Glomerular visceral epithelial cell (primary cell): ENCODE data around the gene ACAA1.
"Not testable (repeated sequence)": the region's sequence is repeated elsewhere in the genome, so short reads cannot be mapped to it uniquely, and the experiment has no call there.

ENCODE experiments used
- DNase-seq: peaks from one replicate; pipeline ENCODE4 v3.0.0-alpha.2; 2016; ENCODE audit errors: extremely low spot score

ACAA1 gene

DNA sequence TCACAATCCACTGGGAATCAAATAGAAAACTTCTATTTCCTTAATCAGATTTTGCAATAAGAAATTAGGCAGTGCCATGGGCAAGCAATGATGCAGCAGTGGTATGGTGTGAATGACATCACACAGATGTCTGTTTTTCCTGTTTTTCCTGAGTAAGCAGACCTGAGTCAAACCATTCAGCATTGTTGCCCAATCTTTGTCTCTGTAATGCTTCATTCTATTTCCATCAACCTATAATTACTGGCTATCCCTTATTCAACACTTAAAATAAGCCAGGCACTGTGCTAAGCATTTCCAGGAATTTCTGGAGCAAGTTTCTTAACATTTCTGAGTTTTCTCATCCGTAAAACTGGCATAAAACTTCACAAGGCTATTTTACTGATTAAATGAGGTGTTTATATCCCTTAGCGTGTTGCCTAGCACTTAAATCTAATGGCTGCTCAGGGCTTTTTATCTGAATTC, 17.1 kb upstream of the ACAA1 start:
- DNase-seq: no peak

DNA sequence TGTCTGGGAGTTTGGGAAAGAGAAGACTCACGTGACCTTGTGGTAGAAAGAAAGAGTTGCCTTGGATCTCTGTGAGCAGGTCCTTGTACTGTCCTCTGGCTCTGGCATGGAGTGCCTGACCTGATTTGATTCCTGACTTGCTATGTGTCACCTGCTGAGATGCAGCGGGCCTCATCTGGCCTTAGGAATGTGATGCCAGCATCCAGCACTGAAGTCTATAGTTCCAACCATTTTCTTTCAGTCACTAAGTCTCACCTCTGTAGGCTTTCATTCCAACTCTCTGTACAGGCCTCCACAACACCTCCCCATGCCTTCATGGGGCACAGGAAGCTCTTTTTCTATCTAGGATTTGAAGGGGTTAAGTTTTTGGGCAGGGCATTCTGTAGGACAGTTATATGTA, 16.3 kb upstream of the ACAA1 start:
- no peak for DNase-seq

DNA sequence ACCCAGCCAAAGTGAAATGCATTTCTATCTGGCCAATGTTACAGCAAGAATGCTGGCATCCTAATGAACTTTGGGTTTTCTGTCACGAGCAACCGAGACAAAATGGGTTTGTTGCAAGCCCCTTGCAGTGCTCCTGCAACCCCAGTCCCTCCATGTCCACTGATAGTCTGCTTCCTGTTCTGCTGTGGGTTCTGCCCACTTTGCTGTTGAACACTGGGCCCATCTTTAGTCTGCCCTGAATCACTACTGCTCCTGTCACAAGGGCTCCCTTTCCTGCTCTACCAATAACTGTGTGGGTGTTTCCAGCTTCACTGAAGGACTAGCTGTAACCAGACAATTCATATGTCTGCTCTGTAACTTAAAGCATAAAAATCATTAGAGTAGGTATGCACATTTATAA, 15.7 kb upstream of the ACAA1 start:
- DNase-seq: no peak

DNA sequence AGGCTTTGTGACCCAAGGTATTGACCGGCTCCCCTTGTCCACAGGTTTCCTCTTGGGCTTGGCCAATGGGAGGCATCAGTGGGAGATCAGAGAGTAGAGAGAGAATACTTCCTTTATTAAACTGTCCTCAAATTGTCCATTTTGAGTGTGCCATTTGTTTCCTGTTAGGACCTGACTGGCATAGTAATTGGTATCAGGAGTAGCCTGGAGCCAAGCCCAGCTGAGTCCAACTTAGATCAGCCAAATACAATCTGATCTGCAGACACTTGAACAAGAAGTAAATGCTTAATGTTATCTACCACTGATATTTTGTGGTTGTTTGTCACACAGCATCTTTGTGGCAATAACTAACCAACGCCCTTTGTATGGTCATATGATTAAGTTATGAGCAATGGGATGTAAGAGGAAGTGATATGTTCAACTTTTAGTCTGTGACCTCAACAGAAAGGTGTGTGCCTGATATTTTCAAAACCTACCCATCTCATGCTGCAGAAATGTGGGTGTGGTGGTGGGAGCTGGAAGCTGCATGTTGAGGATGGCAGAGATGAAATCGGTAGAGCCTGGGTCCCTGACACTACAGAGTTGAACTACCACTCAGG, 14.8 kb upstream of the ACAA1 start:
- DNase-seq: no peak

DNA sequence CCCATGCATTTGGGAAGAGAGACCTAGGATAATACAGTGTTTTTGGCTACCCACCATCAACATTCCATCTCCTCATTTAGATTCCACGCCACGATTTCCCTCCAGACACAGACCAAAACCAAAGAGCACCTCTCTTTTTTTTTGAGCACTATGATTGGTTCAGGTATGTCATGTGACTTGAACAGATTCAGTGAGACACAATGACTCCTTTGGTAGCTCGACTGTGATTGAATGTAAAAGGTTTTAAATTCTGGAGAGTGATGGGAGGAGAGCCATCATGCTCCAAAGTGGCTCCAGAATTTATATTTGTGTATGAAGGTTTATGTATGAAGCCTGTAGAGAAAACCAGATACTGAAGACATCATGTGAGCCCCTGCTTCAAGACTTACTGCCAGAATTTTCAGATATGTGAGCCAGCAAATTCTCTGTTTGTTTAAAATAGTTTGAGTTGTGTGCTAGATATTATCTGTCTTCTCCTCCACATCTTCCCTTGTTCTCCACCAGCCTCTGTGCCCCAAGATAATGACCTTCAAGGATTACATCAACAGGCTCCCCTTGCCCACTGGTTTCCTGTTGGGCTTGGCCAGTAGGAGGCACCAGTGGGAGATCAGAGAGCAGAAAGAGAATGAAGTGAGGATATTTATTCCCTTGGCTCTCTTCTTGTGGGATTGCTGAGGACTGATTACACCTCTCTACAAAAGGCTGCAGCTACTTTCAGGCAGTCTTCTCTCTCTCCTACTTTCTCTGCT, 14.0 kb upstream of the ACAA1 start:
- no peak for DNase-seq

DNA sequence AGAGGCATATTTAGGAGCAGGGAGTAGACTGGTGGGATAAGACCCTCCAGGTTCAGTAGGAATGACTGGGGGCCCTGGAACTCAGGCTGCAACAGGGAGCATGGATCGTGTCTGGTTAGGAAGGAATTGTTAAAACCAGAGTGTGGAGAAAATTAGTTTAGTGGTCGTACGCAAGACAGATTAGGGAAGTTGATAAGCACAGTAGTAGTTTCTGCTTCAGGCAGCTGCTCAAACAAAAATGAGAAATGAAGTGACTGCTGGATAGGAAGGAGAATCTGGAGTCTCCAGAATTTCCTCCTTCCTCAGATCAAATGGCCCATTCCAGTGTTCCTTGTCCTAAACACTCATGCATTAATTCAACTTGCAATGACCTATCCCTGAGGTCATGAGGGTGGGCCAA, 12.8 kb upstream of the ACAA1 start:
- DNase-seq: no peak

DNA sequence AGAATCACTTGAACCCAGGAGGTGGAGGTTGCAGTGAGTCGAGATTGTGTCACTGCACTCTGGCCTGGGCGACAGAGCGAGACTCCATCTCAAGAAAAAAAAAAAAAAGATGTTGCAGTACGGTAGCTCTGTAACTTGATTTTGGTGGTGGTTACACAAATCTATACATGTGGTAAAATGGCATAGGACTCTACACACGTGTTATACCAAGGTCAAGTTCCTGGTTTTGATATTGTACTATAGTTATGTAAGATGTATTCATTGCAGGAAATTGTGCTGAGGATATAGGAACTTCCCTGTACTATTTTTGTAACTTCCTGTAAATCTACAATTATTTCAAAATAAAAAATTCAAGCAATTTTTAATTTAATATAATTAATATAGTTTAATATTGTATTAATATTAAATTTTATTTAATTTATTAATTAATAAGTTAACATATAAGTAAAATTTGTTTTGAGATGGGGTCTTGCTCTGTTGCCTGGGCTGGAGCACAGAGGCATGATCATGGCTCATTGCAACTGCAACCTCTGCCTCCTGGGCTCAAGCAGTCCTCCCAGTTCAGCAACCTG, 11.5 kb upstream of the ACAA1 start:
- DNase-seq: no peak

DNA sequence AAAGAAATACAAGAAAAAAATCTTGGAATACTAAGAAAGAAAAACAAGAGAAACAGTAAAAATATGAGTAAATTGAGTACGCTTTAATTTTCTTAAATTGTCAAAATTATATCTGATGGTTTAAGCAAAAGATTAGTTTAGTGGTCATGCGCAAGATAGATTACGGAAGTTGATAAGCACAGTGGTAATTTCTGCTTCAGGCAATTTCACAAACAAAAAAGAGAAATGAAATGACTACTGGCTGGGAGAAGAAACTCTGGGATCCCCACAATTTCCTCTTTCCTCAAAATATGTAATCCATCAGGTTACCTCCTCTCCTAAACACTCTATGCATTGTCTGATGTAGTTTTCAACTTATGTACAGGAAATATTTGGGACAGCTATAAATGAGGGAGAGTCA, 10.5 kb upstream of the ACAA1 start:
- DNase-seq: no peak

DNA sequence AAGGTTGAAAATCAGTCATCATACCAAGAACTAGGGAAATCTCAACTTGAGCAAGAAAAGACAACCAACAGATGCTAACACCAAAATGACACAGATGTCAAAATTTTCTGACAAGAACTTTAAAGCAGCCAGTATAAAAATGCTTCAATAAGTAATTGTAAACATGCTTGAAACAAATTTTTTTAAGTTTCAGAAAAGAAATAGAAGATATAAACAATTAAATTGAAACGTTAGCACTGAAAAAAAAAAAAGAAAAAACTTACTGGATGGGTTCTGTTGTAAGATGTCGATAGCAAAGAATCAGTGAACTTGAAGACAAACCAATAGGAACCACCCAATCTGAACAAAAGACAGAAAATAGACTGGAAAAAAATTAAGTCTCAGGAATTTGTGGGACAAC, 9.6 kb upstream of the ACAA1 start:
- DNase-seq: no peak

DNA sequence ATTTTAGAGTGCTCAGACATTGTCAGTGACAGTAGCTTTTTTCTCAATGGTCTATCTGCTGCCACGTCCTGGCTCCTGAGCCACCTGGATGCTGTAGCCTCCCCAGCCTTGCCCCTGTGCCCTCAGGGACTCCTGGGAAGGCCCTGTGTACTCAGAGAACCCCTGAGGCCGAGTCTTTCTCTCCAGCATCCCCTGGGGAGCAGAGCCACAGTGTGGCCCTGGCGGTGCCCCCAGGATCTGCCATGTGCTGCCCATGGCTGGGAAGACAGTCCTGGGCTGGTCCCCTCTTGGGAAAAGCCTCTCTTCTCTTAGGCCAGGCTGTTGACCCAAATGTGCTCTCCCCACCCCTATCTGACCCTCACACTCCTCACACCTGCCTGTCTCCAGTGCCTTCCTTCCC, 6.6 kb upstream of the ACAA1 start:
- DNase-seq: no peak

DNA sequence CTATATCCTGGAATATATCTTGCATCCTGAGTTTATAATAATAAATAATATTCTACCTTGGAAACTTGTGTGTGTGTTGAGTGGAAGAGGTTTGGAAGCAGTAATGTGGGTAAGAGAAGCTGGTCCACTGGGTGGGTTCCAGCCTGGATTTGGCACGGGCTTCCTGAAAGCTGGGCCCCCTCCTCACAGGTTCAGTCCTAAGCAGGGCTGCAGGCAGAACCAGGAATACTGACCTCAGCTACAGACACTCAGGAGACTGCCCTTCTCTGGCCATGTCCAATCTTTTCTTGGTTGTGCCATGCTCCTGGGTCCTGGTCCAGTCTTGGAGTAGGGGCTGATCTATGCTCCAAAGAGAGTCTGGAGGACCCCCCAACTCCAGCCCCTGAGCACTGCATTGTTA, 6.0 kb upstream of the ACAA1 start:
- no peak for DNase-seq

DNA sequence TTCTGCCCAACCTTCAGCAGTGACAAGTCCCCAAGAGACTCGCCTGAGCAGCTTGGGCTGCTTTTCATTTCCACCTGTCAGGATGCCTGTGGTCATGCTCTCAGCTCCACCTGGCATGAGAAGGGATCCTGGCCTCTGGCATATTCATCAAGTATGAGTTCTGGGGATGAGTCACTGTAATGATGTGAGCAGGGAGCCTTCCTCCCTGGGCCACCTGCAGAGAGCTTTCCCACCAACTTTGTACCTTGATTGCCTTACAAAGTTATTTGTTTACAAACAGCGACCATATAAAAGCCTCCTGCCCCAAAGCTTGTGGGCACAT, 5.0 kb upstream of the ACAA1 start:
- DNase-seq: peak; percentile 53

DNA sequence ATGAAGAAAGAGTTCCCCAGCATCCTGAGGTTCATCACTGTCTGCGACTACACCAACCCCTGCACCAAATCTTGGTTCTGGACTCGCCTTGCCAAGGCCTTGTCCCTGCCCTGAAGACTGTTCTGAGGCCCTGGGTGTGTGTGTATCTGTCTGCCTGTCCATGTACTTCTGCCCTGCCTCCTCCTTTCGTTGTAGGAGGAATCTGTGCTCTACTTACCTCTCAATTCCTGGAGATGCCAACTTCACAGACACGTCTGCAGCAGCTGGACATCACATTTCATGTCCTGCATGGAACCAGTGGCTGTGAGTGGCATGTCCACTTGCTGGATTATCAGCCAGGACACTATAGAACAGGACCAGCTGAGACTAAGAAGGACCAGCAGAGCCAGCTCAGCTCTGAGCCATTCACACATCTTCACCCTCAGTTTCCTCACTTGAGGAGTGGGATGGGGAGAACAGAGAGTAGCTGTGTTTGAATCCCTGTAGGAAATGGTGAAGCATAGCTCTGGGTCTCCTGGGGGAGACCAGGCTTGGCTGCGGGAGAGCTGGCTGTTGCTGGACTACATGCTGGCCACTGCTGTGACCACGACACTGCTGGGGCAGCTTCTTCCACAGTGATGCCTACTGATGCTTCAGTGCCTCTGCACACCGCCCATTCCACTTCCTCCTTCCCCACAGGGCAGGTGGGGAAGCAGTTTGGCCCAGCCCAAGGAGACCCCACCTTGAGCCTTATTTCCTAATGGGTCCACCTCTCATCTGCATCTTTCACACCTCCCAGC, 4.4 kb upstream of the ACAA1 start:
- DNase-seq: no peak

DNA sequence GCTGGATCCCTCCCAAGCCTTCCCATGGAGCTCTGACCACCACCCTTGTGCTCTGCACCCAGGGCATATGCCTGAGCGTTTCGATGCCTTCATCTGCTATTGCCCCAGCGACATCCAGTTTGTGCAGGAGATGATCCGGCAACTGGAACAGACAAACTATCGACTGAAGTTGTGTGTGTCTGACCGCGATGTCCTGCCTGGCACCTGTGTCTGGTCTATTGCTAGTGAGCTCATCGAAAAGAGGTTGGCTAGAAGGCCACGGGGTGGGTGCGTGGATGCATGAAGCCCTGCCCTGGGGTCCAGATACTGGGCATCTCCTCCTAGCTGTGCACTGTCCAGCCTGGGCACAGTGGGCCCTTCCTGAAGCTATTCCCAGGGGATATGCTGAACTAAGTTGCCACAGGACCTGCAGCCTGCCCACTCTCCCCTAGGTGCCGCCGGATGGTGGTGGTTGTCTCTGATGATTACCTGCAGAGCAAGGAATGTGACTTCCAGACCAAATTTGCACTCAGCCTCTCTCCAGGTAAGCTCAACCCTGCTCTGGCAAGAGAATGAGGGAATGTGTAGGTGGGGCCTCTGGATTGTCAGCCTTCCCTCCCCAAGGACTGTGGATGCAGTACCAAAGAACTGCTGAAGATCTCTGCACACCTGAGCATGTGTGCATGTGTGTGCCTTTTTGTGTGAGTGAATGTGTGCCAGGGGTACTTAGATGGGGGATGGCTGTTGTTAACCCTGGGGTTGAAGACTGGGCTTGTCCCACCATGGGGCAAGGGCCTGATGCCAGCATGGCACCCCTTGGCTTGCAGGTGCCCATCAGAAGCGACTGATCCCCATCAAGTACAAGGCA, 3.6 kb upstream of the ACAA1 start:
- DNase-seq: no peak

DNA sequence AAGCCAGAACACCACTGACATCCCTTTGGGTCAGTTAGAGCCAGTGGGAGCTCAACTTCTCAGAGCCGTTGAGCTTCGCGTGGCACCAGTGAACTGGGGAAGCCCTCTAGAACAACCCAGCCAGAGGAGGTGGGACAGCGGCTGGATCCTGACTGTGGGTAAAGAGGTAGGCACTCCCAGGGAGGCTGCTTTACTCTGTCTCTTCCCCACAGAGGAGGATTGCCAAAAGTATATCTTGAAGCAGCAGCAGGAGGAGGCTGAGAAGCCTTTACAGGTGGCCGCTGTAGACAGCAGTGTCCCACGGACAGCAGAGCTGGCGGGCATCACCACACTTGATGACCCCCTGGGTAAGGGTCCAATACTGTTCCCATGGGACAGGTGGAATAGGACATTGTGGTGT, 2.7 kb upstream of the ACAA1 start:
- DNase-seq: no peak

DNA sequence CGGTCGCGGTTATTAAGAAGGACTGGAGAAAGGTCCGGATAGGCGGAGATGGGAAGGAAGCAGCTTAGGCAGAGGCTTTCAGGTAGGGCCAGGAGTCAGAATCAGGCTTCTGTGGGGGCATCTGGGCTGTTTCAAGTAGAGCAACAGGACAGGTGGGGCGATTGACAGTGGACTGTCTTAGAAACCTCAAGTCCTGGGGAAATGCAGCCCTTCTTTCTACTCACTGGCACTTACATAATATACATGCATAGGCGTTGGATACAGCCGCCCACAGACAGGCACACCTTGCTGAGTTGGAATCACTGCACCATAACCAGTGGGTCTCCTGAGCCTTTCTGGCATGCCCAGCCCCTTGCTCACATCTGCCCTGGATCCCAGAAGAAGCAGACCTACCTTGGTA, 2.3 kb upstream of the ACAA1 start:
- no peak for DNase-seq

DNA sequence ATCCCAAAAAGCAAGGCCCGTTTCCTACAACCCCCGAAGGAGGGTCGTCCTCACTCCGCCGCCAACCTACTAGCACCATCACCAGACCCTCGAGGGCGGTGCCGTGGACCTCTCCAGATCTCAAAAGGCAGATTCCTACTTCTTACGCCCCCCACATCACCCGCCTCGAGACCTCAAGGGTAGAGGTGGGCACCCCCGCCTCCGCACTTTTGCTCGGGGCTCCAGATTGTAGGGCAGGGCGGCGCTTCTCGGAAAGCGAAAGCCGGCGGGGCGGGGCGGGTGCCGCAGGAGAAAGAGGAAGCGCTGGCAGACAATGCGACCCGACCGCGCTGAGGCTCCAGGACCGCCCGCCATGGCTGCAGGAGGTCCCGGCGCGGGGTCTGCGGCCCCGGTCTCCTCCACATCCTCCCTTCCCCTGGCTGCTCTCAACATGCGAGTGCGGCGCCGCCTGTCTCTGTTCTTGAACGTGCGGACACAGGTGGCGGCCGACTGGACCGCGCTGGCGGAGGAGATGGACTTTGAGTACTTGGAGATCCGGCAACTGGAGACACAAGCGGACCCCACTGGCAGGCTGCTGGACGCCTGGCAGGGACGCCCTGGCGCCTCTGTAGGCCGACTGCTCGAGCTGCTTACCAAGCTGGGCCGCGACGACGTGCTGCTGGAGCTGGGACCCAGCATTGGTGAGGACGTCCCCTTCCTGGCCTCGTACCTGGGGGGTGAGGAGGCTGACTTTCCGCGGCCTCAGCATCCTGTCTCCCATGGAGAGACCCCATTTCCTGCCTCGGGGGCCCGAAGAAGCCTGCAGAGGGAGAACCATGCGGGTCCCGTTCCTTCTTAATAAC, 1.6 kb upstream of the ACAA1 start, which contains the start of gene MYD88:
Gene MYD88 (plus strand): TSS at position 313 of the 842 bp plus-strand sequence. CDS start 40 bp downstream, at position 353.
- peak; percentile 63 for DNase-seq

DNA sequence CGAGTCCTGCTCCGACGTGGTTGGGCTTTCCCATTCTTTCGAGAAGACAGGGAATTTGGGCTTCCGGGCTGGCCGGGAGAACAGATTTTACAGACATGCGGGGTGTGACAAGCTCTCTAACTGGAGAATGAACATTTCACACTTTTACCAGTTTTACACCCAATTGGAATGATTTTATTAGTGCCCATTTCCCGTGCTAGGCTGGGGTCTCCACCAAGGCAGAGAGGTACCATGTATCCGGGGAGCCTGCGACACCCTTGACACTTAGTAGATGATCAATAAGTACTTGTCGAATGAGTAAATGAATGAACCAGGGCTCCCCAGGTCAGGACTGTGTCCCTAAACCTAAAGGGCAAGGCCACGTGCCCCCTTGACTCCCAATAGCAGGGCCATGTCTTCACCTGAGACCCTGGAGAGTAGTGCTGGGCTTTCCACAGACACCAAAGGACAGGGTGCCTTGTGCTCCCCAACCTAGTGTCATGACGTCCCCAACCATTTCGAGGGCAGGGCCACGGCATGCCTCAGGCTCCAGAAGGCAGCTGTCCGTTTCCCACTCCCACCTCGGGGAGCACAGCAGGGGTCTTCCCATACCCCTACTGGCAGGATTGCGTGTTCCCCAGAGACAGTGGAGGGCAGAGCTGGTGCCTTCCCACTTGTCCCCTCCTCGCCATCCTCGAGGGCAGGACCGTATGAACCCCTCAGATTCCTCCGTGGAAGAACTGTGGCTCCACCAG, 855 bp upstream of the ACAA1 start:
- DNase-seq: no peak

DNA sequence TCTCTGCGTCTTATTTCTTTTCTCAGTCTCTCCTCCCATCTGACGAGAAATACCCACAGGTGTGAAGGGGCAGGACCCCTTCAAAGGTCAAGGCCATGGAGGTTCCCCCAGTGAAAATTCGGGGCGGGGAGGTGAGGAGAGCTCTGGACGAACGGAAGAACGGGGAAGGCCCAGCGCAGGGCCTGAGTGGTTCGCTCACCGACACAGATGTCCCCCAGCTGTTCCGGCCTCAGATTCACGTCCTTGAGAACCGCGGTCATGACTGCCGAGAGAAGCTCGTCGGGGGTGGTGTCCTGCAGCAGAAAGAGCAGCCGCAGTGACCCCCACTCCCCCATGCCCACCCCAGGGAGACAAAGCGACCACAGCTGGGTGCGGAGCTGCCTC, 542 bp downstream of the ACAA1 start:
- peak; percentile 40 for DNase-seq

DNA sequence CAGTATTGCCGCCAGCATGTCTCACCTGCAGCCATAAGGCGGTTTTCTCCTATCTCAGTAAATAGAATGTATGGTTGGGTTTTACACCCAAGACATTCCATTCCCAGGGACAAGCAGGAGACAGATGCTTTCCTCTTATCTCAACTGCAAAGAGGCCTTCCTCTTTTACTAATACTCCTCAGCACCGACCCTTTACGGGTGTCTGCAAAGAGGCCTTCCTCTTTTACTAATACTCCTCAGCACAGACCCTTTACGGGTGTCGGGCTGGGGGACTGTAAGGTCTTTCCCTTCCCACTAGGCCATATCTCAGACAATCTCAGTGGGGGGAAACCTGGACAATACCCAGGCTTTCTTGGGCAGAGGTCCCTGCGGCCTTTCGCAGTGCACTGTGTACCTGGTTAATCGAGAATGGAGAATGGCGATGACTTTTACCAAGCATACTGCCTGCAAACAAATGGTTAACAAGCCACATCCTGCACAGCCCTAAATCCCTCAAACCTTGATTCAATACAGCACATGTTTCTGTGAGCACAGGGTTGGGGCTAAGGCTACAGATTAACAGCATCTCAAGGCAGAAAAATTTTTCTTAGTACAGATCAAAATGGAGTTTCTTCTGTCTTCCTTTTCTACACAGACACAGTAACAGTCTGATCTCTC, 1.2 kb downstream of the ACAA1 start:
- not testable (repeated sequence) for DNase-seq
